Thymus (tissue), 11 donors: Measurements from ENCODE around the gene KCNK4. TPM values are rescaled to one million over a fixed set of nuclear protein-coding genes. Genes with fewer than 3 reads are reported as not detected.

Source experiments
- DNase-seq, 9 donors: peaks; one replicate each; pipeline ENCODE4 v3.0.0-alpha.2; 2013; ENCODE audit warnings: low spot score in 9 of 9, low read depth in 6 of 9, missing footprints in 1 of 9
- H3K27ac ChIP-seq, 2 donors: one replicate each; pipeline ENCODE4 v1.5.1; 2013; ENCODE audit warnings: control low read depth in 1 of 2, low read depth in 1 of 2, low read length in 1 of 2, mild to moderate bottlenecking in 1 of 2, moderate library complexity in 1 of 2
- H3K27me3 ChIP-seq, 2 donors: one replicate each; pipeline ENCODE4 v1.5.1; 2013; ENCODE audit warnings: low read length in 1 of 2; ENCODE audit not compliant: control insufficient read depth in 2 of 2, insufficient read depth in 1 of 2
- H3K36me3 ChIP-seq, 2 donors: one replicate each; pipeline ENCODE4 v1.5.1; 2013; ENCODE audit warnings: low read length in 1 of 2, mild to moderate bottlenecking in 1 of 2, moderate library complexity in 1 of 2; ENCODE audit not compliant: control insufficient read depth in 2 of 2, insufficient read depth in 2 of 2
- H3K4me1 ChIP-seq, 2 donors: one replicate each; pipeline ENCODE4 v1.5.1; 2013; ENCODE audit warnings: low read length in 2 of 2; ENCODE audit not compliant: control insufficient read depth in 2 of 2, insufficient read depth in 2 of 2
- H3K4me3 ChIP-seq, 2 donors: one replicate each; pipeline ENCODE4 v1.5.1; 2013; ENCODE audit warnings: low read length in 2 of 2, control low read depth in 1 of 2, mild to moderate bottlenecking in 1 of 2
- H3K9me3 ChIP-seq, 2 donors: one replicate each; pipeline ENCODE4 v1.5.1; 2013; ENCODE audit warnings: low read length in 1 of 2, mild to moderate bottlenecking in 1 of 2; ENCODE audit not compliant: control insufficient read depth in 2 of 2, insufficient read depth in 1 of 2
- WGBS: extraction: QIAGEN DNeasy Blood & Tissue Kit; methylation state at CpG from one replicate; pipeline ENCODE4 v1.1.7; 2013; 5-methylcytosine and 5-hydroxymethylcytosine counted together
- polyA plus RNA-seq: library from polyadenylated mRNA; stranded (reverse); fragments of 200-250 nt; gene quantifications from one replicate; pipeline ENCODE4 v1.2.3, GENCODE V29; 2013
- total RNA-seq: library from RNA; stranded (reverse); fragments of 120-200 nt; gene quantifications from one replicate; pipeline ENCODE4 v1.2.4, GENCODE V29; 2013
- donor health status: healthy.

The KCNK4 gene
- total and polyA plus RNA-seq, 2 donors = not detected

DNA sequence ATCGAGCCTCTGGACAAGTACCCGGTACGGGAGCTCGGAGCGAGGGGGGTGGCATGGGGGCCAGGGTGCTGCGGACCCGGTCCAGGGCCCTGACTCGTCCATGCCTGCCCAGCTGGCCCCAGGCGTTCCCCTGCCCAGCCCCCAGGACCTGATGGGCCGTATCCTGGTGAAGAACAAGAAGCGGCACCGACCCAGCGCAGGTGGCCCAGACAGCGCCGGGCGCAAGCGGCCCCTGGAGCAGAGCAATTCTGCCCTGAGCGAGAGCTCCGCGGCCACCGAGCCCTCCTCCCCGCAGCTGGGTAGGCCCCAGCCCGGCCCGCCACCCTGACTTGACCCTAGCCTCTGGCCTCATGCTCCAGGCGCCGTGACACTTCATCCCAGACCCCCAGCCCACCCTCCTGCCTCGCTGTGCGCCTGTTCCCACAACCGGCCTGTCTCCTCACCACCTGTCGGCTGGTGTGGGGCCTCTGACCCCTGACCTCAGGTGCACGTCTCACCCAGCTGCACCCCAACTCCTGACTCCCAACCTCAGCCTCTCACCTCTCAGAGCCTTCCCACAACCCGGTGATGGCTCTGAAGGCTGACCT lies 32.1 kb upstream of the KCNK4 start:
- Histone ChIP-seq H3K27me3 (no peaks in the 10 kb centered on the region), H3K9me3 (peaks cover 0 to 1% of the 10 kb centered on the region in 2 donors), H3K36me3 (peaks cover 41 to 49% of the 10 kb centered on the region in 2 donors), H3K27ac (no peak overlapping the region), H3K4me1 (no peaks in the 10 kb centered on the region), H3K4me3 (no peak overlapping the region)
- no peak for DNase-seq
- 96% methylated on average over 32 of the region's 32 CpGs for WGBS

DNA sequence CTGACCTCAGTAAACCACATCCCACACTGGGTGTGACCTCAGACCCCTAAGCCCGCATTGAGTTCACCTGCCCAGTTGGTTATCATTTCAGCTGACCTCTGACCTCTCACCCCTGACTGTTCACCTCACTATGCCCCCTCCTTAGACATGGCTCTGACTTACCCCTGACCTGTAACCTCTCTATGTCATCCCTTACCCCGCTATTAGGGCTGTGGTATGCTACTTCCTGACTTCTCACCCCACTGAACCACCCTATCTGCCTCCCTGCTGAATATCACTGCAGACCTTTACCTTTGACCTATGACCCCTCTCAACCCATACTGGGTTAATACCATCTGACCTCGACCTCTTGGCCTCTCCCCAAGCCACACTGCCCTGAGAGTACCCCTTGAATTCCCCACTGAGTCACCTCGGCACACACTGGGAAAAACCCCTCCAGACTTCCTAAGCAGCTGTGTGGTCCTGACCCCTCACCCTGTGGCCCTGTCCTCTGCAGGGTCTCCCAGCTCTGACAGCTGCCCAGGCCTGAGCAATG lies 31.5 kb upstream of the KCNK4 start:
- peaks cover 37 to 47% of the 10 kb centered on the region in 2 donors for H3K36me3 ChIP-seq
- H3K4me3 ChIP-seq = no peak overlapping the region
- no peak overlapping the region for H3K27ac ChIP-seq
- WGBS = 95% methylated on average over 4 of the region's 4 CpGs
- peaks cover 0 to 1% of the 10 kb centered on the region in 2 donors for H3K9me3 ChIP-seq
- no peak for DNase-seq
- no peaks in the 10 kb centered on the region for H3K27me3 ChIP-seq
- H3K4me1 ChIP-seq = no peaks in the 10 kb centered on the region

- WGBS = 97% methylated on average over 6 of the region's 6 CpGs
- Histone ChIP-seq H3K9me3 (peaks cover 0 to 1% of the 10 kb centered on the region in 2 donors), H3K27me3 (no peaks in the 10 kb centered on the region), H3K27ac (no peak overlapping the region), H3K36me3 (peaks cover 34 to 43% of the 10 kb centered on the region in 2 donors), H3K4me1 (no peaks in the 10 kb centered on the region), H3K4me3 (no peak overlapping the region)
- no peak for DNase-seq
Observed at GRCh38 chr11:64260147-64260708, 30.9 kb upstream of the KCNK4 start.

DNA sequence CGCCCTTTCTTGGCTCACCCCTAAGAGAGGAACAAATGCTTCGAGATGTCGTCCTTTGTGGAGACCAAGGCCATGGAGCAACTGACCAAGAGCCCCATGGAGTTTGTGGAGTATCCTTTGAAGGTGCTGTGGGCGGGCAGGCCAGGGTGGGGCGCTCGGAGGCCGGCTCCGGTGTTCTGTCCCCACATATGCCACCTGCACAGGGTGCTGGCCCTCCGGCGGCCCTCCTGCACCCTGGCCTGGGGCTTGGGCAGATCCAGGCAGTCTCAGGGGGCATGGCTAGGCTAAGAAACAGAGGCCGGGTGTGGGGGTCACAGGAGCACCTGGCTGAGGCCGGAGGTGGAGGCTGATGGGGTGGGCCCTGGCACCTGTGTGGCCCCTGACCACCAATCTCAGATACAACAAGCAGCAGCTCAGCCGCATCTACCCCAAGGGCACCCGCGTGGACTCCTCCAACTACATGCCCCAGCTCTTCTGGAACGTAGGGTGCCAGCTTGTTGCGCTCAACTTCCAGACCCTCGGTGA lies 29.5 kb upstream of the KCNK4 start:
- H3K36me3 ChIP-seq = peaks cover 30 to 36% of the 10 kb centered on the region in 2 donors
- no peaks in the 10 kb centered on the region for H3K4me1 ChIP-seq
- peaks cover 0 to 1% of the 10 kb centered on the region in 2 donors for H3K9me3 ChIP-seq
- H3K4me3 ChIP-seq = no peak overlapping the region
- H3K27me3 ChIP-seq = no peaks in the 10 kb centered on the region
- WGBS = 98% methylated on average over 18 of the region's 18 CpGs
- no peak for DNase-seq
- H3K27ac ChIP-seq = no peak overlapping the region

DNA sequence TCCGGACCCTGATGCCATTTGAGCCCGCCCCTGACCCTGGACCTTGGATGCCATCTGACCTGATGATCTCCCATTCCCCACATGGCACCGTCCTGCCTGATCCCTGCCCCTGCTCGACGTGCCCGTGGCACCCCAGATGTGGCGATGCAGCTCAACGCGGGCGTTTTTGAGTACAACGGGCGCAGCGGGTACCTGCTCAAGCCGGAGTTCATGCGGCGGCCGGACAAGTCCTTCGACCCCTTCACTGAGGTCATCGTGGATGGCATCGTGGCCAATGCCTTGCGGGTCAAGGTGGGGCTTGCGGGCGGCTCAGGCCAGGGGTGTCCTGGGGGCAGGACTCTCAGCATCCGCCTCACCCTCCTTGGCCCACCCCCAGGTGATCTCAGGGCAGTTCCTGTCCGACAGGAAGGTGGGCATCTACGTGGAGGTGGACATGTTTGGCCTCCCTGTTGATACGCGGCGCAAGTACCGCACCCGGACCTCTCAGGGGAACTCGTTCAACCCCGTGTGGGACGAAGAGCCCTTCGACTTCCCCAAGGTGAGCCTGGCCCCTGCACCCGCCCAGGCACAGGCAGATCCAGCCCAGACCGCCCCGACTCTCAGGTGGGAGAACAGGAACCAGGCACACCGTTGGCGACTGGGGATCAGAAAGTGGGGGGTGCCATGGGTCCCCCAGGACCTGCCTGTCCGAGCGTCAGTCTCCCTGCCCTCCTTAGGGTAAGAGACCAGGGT lies 28.7 kb upstream of the KCNK4 start:
- Histone ChIP-seq H3K36me3 (peaks cover 30 to 35% of the 10 kb centered on the region in 2 donors), H3K27me3 (no peaks in the 10 kb centered on the region), H3K27ac (no peak overlapping the region), H3K4me1 (no peaks in the 10 kb centered on the region), H3K9me3 (peaks cover 0 to 1% of the 10 kb centered on the region in 2 donors), H3K4me3 (no peak overlapping the region)
- 98% methylated on average over 42 of the region's 42 CpGs for WGBS
- DNase-seq = no peak

- Histone ChIP-seq H3K4me3 (no peak overlapping the region), H3K36me3 (peaks cover 30 to 34% of the 10 kb centered on the region in 2 donors), H3K4me1 (peaks cover 2 to 8% of the 10 kb centered on the region in 2 donors), H3K27me3 (no peaks in the 10 kb centered on the region), H3K9me3 (peaks cover 0 to 1% of the 10 kb centered on the region in 2 donors), H3K27ac (no peak overlapping the region)
- WGBS = 95% methylated on average over 29 of the region's 29 CpGs
- DNase-seq = no peak
Observed at GRCh38 chr11:64263021-64263946, 27.8 kb upstream of the KCNK4 start.

DNA sequence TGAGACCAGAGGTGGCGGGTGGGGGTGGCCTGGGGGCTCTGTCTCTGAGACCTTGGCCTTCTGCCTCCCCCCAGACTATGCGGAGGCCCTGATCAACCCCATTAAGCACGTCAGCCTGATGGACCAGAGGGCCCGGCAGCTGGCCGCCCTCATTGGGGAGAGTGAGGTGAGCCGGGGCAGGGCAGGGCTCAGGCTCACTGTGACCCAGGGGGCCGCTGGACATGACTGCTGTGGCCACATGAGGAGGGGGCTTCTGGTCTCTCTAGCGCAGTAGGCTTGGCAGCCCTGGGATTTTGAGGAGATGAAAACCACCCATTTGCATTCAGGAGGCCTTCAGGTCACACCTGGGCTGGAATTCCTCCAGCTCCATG lies 27.2 kb upstream of the KCNK4 start:
- 98% methylated on average over 8 of the region's 8 CpGs for WGBS
- DNase-seq = no peak
- H3K36me3 ChIP-seq = peaks cover 24 to 30% of the 10 kb centered on the region in 2 donors
- no peak overlapping the region for H3K27ac ChIP-seq
- no peak overlapping the region for H3K4me3 ChIP-seq
- H3K27me3 ChIP-seq = no peaks in the 10 kb centered on the region
- H3K4me1 ChIP-seq = peaks cover 7 to 14% of the 10 kb centered on the region in 2 donors
- peaks cover 0 to 1% of the 10 kb centered on the region in 2 donors for H3K9me3 ChIP-seq

DNA sequence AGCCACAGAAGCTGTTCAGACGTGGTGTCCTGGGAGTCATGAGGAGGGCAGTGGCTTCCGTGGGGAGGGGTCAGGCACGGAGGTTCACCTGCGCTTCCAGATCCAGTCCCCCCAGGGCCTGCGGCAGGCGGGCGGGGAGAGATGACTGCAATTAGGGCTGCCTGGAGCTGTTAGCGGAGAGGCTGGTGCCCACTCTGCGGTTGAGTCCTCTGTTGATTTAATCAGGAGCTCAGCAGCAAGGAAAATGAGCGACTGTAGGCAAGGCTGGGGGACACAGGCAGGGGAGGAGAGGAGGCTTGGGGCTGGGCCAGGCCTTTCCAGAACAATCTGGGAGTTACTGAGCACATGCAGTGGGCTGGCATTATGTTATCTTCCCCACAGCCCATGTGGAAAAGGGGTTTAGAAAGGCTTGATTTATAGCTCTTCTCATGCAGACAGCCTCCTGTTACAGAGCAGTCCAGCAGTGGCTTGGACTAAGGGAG lies 26.7 kb upstream of the KCNK4 start:
- Histone ChIP-seq H3K4me3 (no peak overlapping the region), H3K27me3 (no peaks in the 10 kb centered on the region), H3K27ac (no peak overlapping the region), H3K9me3 (peaks cover 0 to 1% of the 10 kb centered on the region in 2 donors), H3K4me1 (peaks cover 9 to 18% of the 10 kb centered on the region in 2 donors), H3K36me3 (peaks cover 20 to 25% of the 10 kb centered on the region in 2 donors)
- WGBS = 98% methylated on average over 10 of the region's 10 CpGs
- DNase-seq = no peak
